Activated T-cell treated with anti-CD3 and anti-CD28 coated beads for 48 hours (primary cell): ENCODE measurements around the gene DCBLD2.

Source experiments
- DNase-seq: peaks from one replicate; pipeline ENCODE4 v3.0.0-alpha.2; 2020; ENCODE audit warnings: low read depth

The DCBLD2 gene

GRCh38 chr3:98829246-98829832 is 72.2 kb downstream of the DCBLD2 start:
- DNase-seq: no peak

GRCh38 chr3:98827221-98827920 is 74.1 kb downstream of the DCBLD2 start:
- no peak for DNase-seq

GRCh38 chr3:98826126-98826525 is 75.4 kb downstream of the DCBLD2 start:
- DNase-seq: no peak

- DNase-seq: no peak
Measured at GRCh38 chr3:98824256-98824655, 77.2 kb downstream of the DCBLD2 start.

- no peak for DNase-seq
Measured at GRCh38 chr3:98823791-98824190, 77.7 kb downstream of the DCBLD2 start.

- no peak for DNase-seq
Measured at GRCh38 chr3:98821063-98821462, 80.4 kb downstream of the DCBLD2 start.

GRCh38 chr3:98817547-98818041 is 83.9 kb downstream of the DCBLD2 start:
- DNase-seq: no peak

GRCh38 chr3:98814817-98815420 is 86.6 kb downstream of the DCBLD2 start:
- DNase-seq: no peak

GRCh38 chr3:98812851-98813374 is 88.6 kb downstream of the DCBLD2 start:
- DNase-seq: no peak

GRCh38 chr3:98811048-98811447 is 90.4 kb downstream of the DCBLD2 start:
- DNase-seq: no peak

GRCh38 chr3:98809557-98809956 is 91.9 kb downstream of the DCBLD2 start:
- no peak for DNase-seq

GRCh38 chr3:98808071-98808470 is 93.4 kb downstream of the DCBLD2 start:
- no peak for DNase-seq

GRCh38 chr3:98807561-98807960 is 93.9 kb downstream of the DCBLD2 start:
- DNase-seq: no peak

- DNase-seq: no peak
Measured at GRCh38 chr3:98807011-98807410, 94.5 kb downstream of the DCBLD2 start.

- DNase-seq: no peak
Measured at GRCh38 chr3:98806521-98806920, 95.0 kb downstream of the DCBLD2 start.

- DNase-seq: no peak
Measured at GRCh38 chr3:98805571-98805970, 95.9 kb downstream of the DCBLD2 start.

- DNase-seq: no peak
Measured at GRCh38 chr3:98801043-98801747, 100.3 kb downstream of the DCBLD2 start.

- DNase-seq: no peak
Measured at GRCh38 chr3:98800401-98800800, 101.1 kb downstream of the DCBLD2 start.

GRCh38 chr3:98799479-98799878 is 102.0 kb downstream of the DCBLD2 start:
- no peak for DNase-seq

GRCh38 chr3:98798820-98799219 is 102.7 kb downstream of the DCBLD2 start:
- no peak for DNase-seq

GRCh38 chr3:98797905-98798304 is 103.6 kb downstream of the DCBLD2 start:
- no peak for DNase-seq

GRCh38 chr3:98796334-98796733 is 105.2 kb downstream of the DCBLD2 start:
- DNase-seq: no peak

- no peak for DNase-seq
Measured at GRCh38 chr3:98793971-98794370, 107.5 kb downstream of the DCBLD2 start.
